Right cardiac atrium (tissue), 5 donors: ENCODE results near the gene ALCAM. TPM values are rescaled to one million over a fixed set of nuclear protein-coding genes. Genes with fewer than 3 reads are reported as not detected.

Experiments
- ATAC-seq, 2 donors: fragments of 200-7000 bp; cut with Tn5 transposase; one replicate each; pipeline versions ENCODE4 v1.8.0 to v1.9.1; 2020; ENCODE audit warnings: moderate library complexity in 2 of 2, mild to moderate bottlenecking in 1 of 2
- DNase-seq, 3 donors: peaks; one replicate each; pipeline ENCODE4 v3.0.0-alpha.2; 2020
- H3K27ac ChIP-seq: one replicate; pipeline ENCODE4 v1.5.1; 2013; ENCODE audit warnings: mild to moderate bottlenecking, low read length, control low read depth, moderate library complexity
- H3K27me3 ChIP-seq: one replicate; pipeline ENCODE4 v1.6.1; 2013; ENCODE audit not compliant: control insufficient read depth, insufficient read depth
- H3K4me1 ChIP-seq: one replicate; pipeline ENCODE4 v1.6.1; 2013; ENCODE audit warnings: low read length; ENCODE audit not compliant: control insufficient read depth, insufficient read depth
- H3K4me3 ChIP-seq: one replicate; pipeline ENCODE4 v1.5.1; 2013; ENCODE audit warnings: low read length, control low read depth
- H3K9me3 ChIP-seq: one replicate; pipeline ENCODE4 v1.6.1; 2013; ENCODE audit warnings: low read length; ENCODE audit not compliant: control insufficient read depth
- WGBS: extraction: QIAGEN DNeasy Blood & Tissue Kit; methylation state at CpG from one replicate; pipeline ENCODE4 v1.1.7; 2013; 5-methylcytosine and 5-hydroxymethylcytosine counted together
- intact Hi-C, 4 donors: fragments of 100-400 bp; cut with DNase I; formaldehyde crosslinking; loops; one replicate each; pipeline versions ENCODE4 v1.11.0 to v1.14.0; 2022 to 2023
- polyA plus RNA-seq: library from polyadenylated mRNA; stranded (reverse); fragments of 200-250 nt; gene quantifications from one replicate; pipeline ENCODE4 v1.2.3, GENCODE V29; 2013
- total RNA-seq, 4 donors: library from RNA; stranded (reverse); fragmentation: NEBNext Ultra II Directional; extraction: Animal tissue kit (Norgen Biotek cat#: 25700); gene quantifications; one replicate each; pipeline ENCODE4 v1.2.1, GENCODE V29; 2021
- donor health status: healthy with polysubstance abuse.
- donor health status: DM: no; HTN: yes; CAD: no.
- donor health status: DM: no; HTN: no; CAD: no.
- donor health status: DM: no; HTN: yes; CAD: no; lungs with severe emphysema.
- donor health status: DM: yes; HTN: yes; CAD: no.

ALCAM gene
- total and polyA plus RNA-seq, 5 donors = 5.3 to 50.9 (median 14.4) TPM

DNA sequence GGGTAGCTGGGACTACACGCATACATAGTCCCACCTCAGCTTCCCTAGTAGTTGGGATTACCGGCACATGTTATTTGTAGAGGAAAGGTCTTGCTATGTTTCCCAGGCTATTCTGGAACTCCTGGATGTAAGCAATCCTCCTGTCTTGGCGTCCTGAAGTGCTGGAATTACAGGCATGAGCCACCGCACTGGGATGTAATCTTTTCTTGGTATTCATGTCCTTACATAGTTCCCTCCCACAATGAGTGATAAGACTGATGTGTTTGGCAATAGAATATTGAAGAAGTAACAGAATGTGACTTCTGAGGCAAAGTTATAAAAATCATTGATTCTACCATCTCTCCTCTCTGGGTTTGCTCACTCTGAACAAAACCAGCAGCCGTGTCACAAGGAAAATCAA, 22.7 kb upstream of the ALCAM start:
- no peak overlapping the region for H3K4me3 ChIP-seq
- WGBS = 56% methylated on average over 5 of the region's 5 CpGs
- intact Hi-C loops = no loop called here
- no peak for ATAC-seq
- H3K27ac ChIP-seq = no peak overlapping the region
- H3K27me3 ChIP-seq = no peaks in the 10 kb centered on the region
- H3K4me1 ChIP-seq = no peaks in the 10 kb centered on the region
- no peak for DNase-seq
- no peaks in the 10 kb centered on the region for H3K9me3 ChIP-seq

DNA sequence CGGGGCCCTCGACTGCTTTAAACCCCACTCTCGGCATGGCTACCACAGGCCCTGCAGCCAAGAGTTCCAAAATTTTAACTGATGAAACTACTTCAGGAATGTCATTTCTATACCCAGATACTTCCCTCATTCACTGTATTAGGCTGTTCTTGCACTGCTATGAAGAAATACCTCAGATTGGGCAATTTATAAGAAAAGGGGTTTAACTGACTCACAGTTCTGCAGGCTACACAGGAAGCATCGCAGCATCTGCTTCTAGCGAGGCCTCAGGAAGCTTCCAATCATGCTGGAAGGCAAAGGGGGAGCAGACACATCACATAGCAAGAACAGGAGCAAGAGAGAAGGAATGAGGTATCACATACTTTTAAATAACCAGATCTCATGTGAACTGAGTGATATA, 21.6 kb upstream of the ALCAM start:
- WGBS = 87% methylated on average over 5 of the region's 5 CpGs
- Histone ChIP-seq H3K9me3 (no peaks in the 10 kb centered on the region), H3K27me3 (no peaks in the 10 kb centered on the region), H3K4me3 (no peak overlapping the region), H3K27ac (no peak overlapping the region), H3K4me1 (no peaks in the 10 kb centered on the region)
- ATAC-seq (no peak), DNase-seq (no peak)
- intact Hi-C loops = no loop called here

DNA sequence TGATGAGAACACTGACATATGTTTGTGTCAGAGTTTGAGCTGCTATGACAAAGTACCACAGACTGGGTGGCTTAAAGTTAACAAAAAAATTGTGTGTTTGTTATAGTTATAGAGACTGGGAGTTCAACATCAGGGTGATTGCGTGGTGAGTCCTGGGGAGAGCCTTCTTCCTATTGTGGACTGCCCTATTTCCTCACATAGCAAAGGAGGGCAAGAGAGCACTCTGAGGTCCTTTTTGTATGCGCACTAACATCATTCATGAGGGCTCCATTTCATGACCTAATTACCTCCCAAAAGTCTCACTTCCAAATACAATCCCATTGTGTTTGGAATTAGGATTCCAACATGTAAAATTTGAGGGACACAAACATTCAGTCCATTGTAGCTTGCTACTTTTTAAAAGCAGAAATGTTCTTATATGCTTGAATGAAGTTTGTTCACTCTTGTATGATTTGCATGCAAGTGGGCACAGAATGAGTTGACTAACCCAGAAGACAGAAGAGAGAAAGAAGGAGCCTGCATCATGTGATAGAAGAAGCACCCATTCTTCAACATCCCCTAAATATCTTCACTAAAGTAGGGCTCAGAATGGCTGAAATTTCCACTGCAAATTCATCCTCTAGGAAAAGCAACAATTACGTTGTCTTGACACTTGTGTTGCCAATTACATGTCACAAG, 18.9 kb upstream of the ALCAM start:
- no peak for ATAC-seq
- intact Hi-C loops = no loop called here
- Histone ChIP-seq H3K4me1 (no peaks in the 10 kb centered on the region), H3K4me3 (no peak overlapping the region), H3K9me3 (no peaks in the 10 kb centered on the region), H3K27ac (no peak overlapping the region), H3K27me3 (peaks cover 3% of the 10 kb centered on the region)
- DNase-seq = no peak
- 93% methylated on average over 3 of the region's 3 CpGs for WGBS

DNA sequence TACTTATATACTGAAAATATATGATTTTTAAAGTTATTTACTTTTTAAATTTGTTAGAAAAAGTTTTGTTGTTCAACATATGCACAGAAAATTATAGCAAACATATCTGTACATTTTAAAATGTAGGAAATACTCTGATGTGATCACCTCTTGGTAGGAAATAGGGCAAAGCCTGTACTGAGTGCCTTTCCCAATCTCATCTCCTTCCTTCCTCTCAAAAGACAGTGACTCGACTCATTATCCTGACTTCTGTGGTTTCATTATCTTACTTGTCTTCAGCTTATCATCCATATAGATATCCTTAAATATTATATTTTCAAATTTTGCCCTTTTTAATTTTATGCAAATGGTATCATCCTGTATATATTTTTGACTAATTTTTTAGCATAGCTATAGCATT, 18.4 kb upstream of the ALCAM start:
- ATAC-seq (no peak), DNase-seq (no peak)
- Histone ChIP-seq H3K4me1 (no peaks in the 10 kb centered on the region), H3K27ac (no peak overlapping the region), H3K4me3 (no peak overlapping the region), H3K9me3 (no peaks in the 10 kb centered on the region), H3K27me3 (peaks cover 3% of the 10 kb centered on the region)
- 35% methylated on average over 1 of the region's 1 CpG for WGBS
- intact Hi-C loops = no loop called here

DNA sequence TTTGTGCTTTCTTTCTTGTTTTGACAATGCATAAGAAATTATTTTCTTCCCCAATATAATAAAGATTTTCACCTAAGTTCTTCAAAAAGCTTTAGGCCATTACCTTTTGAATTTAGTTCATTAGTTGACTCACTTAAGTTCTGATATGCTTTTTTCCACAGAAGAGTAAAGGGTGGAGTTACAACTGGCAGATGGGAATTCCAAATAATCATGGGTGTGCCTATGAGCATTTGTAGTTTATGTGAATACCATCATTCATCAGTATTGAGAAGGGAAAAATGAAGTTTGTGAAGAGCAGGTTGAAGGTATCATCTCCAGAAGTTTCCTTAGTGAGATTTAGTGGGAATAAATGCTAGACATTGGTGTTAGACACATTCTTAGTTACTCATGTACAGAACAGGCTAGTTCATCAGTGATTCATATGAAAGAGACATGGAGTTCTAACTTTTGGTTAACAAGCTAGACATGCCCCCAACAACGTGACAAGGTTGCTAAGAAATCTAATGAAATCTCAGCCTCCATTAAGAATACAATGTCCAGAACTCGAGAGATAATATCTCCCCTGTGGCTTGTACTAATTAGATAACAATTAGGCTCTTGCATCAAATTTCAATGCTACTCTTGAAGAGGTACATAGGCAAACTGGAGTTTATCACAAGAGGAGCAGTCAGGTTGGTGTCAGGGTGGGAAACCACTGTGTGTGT, 16.9 kb upstream of the ALCAM start:
- no peak overlapping the region for H3K4me3 ChIP-seq
- intact Hi-C loops = no loop called here
- 41% methylated on average over 2 of the region's 2 CpGs for WGBS

DNA sequence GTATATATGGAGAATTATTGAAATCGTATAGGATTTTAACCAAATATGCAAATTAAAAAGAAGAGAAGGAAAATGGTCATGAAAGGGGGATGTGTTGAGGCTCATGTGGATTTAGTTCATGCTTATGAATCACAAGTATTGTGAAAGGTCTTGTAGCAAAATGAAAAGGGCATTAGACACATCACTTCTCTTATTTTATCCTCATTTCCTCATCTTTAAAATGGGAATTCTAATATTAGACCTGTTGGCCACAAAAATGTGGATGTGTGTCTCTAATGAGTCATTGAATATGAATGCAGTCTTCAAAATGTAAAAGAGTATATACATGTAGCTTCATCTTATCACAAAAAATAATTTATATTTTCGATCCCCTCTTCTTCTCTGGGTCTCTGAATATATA, 14.9 kb upstream of the ALCAM start:
- Histone ChIP-seq H3K4me1 (peaks cover 3% of the 10 kb centered on the region), H3K4me3 (no peak overlapping the region), H3K27ac (no peak overlapping the region), H3K9me3 (no peaks in the 10 kb centered on the region), H3K27me3 (peaks cover 3% of the 10 kb centered on the region)
- ATAC-seq (no peak), DNase-seq (no peak)
- 75% methylated on average over 2 of the region's 2 CpGs for WGBS
- intact Hi-C loops = no loop called here

More for the DNA sequence above, 16.9 kb upstream of the ALCAM start:
- Histone ChIP-seq H3K4me1 (peaks cover 3% of the 10 kb centered on the region), H3K27ac (no peak overlapping the region), H3K9me3 (no peaks in the 10 kb centered on the region), H3K27me3 (peaks cover 3% of the 10 kb centered on the region)
- DNase-seq (no peak), ATAC-seq (no peak)

DNA sequence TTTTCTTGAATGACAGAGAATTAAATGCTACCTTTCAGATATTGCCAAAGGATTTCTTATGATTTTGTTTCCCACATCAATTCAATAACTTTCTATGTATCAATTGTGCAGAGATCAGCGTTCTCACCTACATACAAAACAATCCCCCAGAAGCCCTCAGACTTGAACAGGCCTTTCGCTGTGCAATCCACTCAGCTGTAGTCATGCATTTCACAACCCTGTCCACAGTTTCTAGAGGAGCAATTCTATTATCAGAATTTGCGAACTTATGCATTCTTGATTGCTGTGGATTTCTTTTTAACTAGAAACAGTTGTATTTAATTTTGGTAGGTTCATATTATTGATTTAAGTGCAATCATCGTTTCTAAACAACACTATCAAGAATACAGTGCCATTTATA, 13.7 kb upstream of the ALCAM start:
- Histone ChIP-seq H3K27ac (no peak overlapping the region), H3K4me1 (peaks cover 3% of the 10 kb centered on the region), H3K9me3 (no peaks in the 10 kb centered on the region), H3K27me3 (peaks cover 3% of the 10 kb centered on the region), H3K4me3 (no peak overlapping the region)
- ATAC-seq (no peak), DNase-seq (no peak)
- intact Hi-C loops = no loop called here
- WGBS = 92% methylated on average over 4 of the region's 4 CpGs

DNA sequence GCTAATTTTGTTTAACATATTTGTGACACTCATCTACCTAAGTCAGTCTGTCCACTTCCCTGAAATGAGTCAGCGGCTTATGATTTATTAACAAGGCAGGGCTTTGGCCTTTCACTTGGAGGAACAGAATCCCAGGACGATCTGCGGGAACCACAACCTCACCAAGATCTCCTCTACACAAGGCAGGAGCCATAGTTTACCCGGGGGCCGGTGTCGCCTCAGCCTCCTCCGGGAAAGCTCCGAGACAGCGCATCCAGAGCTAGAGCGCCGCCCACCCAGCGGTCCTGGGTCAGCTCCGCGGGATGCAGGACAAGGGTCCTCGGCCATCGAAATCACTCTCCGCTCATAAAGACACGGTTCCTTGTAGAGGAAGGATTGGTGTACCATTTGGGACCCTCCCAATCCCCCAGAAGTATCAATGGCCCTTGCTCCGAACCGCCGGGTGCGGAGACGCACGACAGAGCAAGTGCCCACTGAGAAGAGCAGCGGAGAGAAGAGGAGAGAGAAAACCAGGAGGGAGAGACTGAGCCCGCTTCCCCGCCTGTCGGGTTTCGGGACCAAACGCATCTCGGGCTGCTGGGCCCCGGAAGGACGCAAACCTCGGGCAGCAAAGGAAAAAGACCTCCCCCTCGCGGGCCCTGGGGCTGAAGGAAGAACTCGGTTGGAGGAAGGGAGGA, 13.1 kb upstream of the ALCAM start:
- no peak overlapping the region for H3K27ac ChIP-seq

DNA sequence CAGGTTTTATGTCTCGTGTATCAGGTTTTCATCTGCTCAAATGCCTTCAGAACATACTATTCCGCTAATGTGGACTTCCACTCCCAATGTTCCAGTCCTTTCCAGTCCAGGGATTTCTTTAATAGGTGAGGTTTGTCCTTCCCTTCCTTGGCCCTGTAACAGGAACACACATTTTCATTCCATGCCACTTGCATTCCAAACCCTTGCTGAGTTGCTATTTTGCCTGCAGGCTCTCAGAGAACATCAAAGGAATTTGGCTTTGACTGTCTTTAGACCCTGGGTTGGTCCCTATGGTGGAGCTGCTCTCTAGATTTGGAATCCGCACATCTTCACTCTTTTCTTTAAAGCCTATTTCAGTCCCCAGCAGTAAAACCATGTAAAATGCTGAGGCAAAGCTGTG, 12.3 kb upstream of the ALCAM start:
- ATAC-seq = no peak
- Histone ChIP-seq H3K27me3 (peaks cover 3% of the 10 kb centered on the region), H3K4me3 (peak overlapping the region; percentile 69), H3K27ac (no peak overlapping the region), H3K4me1 (peaks cover 3% of the 10 kb centered on the region), H3K9me3 (no peaks in the 10 kb centered on the region)
- DNase-seq = no peak
- WGBS = 68% methylated on average over 3 of the region's 3 CpGs
- intact Hi-C loops = no loop called here

More for the DNA sequence above, 13.1 kb upstream of the ALCAM start:
- DNase-seq (peak; percentile 21 to 62 (median 57)), ATAC-seq (peak; percentile 41 to 57)
- no peaks in the 10 kb centered on the region for H3K9me3 ChIP-seq
- H3K27me3 ChIP-seq = peaks cover 3% of the 10 kb centered on the region
- intact Hi-C loops = no loop called here
- H3K4me3 ChIP-seq = peak overlapping the region; percentile 69
- WGBS = 12% methylated on average over 37 of the region's 37 CpGs
- peaks cover 3% of the 10 kb centered on the region for H3K4me1 ChIP-seq

DNA sequence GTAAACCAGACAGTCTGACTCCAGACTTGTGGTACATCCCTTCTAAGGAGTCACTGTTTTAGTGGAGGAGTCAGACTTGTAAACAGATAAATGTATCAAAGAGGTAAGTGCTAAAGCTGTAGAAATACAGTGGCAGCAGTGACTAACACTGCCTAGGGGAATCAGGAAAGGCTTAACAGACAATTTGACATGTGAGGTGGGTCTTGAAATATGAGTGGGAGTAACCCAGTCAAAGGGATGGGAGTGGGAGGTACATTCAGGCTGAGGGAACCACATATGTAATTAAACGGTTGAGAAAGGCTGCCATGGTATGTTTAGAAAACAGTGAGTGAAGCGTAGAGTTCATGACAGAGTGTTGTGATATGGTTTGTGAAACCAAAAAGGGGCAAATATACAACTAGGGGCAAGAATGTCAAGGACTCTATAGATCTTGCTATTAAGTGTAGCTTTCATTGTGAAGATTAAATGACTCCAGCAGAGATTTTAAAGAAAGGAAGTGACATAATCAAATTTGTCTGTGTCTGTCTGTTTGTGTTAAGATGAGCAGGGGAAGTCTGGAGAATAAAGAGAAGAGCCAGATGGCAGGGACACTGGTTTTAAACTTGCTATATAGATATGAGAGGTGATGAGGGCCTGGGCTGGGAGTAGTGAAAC, 11.2 kb upstream of the ALCAM start:
- ATAC-seq (no peak), DNase-seq (no peak)
- intact Hi-C loops = no loop called here
- Histone ChIP-seq H3K9me3 (no peaks in the 10 kb centered on the region), H3K27ac (no peak overlapping the region), H3K4me1 (peaks cover 3% of the 10 kb centered on the region), H3K4me3 (no peak overlapping the region), H3K27me3 (peaks cover 3% of the 10 kb centered on the region)
- WGBS = 71% methylated on average over 2 of the region's 2 CpGs

DNA sequence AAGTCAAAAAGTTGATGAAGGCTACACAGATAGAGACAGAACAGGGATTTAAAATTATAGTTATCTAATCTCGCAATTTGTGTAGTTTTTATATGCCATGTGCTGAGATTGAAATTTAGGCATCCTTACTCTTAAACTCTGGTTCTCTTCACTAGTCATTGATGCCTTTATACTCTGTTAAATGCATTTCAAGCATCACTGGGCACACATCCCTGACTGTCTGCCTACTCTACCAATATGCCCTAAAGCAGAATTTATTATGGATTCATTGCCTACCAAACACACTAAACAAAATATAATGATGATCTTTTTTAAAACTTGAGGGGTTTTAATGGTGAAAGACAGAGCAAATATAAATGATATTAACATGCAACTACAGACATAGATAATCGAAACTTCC, 10.3 kb upstream of the ALCAM start:
- Histone ChIP-seq H3K4me1 (peaks cover 3% of the 10 kb centered on the region), H3K4me3 (no peak overlapping the region), H3K27me3 (no peaks in the 10 kb centered on the region), H3K9me3 (no peaks in the 10 kb centered on the region), H3K27ac (no peak overlapping the region)
- ATAC-seq = no peak
- 86% methylated on average over 2 of the region's 2 CpGs for WGBS
- intact Hi-C loops = no loop called here
- no peak for DNase-seq
